Hepatocyte (in vitro differentiated cells): ENCODE measurements around the gene SLC39A13. TPM values are rescaled to one million over a fixed set of nuclear protein-coding genes. Genes with fewer than 3 reads are reported as not detected.

ENCODE experiments used
- DNase-seq: peaks from one replicate; pipeline ENCODE4 v3.0.0-alpha.2; 2016; ENCODE audit warnings: low spot score
- H2AFZ ChIP-seq: fragments of 200-600 bp; sonication (generic); 2 replicates; pipeline ENCODE4 v1.6.0; 2016; ENCODE audit warnings: antibody characterized with exemption, mild to moderate bottlenecking
- H3K27ac ChIP-seq: fragments of 200-600 bp; sonication (generic); 2 replicates; pipeline ENCODE4 v1.5.1; 2016; ENCODE audit warnings: mild to moderate bottlenecking
- H3K27me3 ChIP-seq: fragments of 200-600 bp; sonication (generic); 2 replicates; pipeline ENCODE4 v1.6.1; 2016
- H3K36me3 ChIP-seq: fragments of 200-600 bp; sonication (generic); replicated peaks from 2 replicates; pipeline ENCODE4 v1.5.1; 2016; ENCODE audit warnings: low read depth; ENCODE audit not compliant: insufficient read depth
- H3K4me1 ChIP-seq: fragments of 200-600 bp; sonication (generic); 2 replicates; pipeline ENCODE4 v1.5.1; 2016; ENCODE audit warnings: mild to moderate bottlenecking, moderate library complexity; ENCODE audit not compliant: insufficient read depth
- H3K4me2 ChIP-seq: fragments of 200-600 bp; sonication (generic); 2 replicates; pipeline ENCODE4 v1.6.0; 2016
- H3K4me3 ChIP-seq: fragments of 200-600 bp; sonication (generic); 2 replicates; pipeline ENCODE4 v1.5.1; 2016; ENCODE audit warnings: mild to moderate bottlenecking
- H3K79me2 ChIP-seq: fragments of 200-600 bp; sonication (generic); 2 replicates; pipeline ENCODE4 v1.6.0; 2017; ENCODE audit warnings: mild to moderate bottlenecking
- H3K9me2 ChIP-seq: fragments of 200-600 bp; sonication (generic); replicated peaks from 2 replicates; pipeline ENCODE4 v1.6.0; 2017; ENCODE audit warnings: mild to moderate bottlenecking; ENCODE audit not compliant: insufficient read depth
- H3K9me3 ChIP-seq: fragments of 200-600 bp; sonication (generic); 2 replicates; pipeline ENCODE4 v1.5.1; 2016; ENCODE audit warnings: low read depth, mild to moderate bottlenecking
- H4K20me1 ChIP-seq: fragments of 200-600 bp; sonication (generic); 2 replicates; pipeline ENCODE4 v1.6.0; 2016; ENCODE audit warnings: mild to moderate bottlenecking; ENCODE audit not compliant: insufficient read depth, poor library complexity, severe bottlenecking
- CTCF ChIP-seq: fragments of 200-600 bp; sonication (generic); IDR thresholded peaks from 2 replicates; pipeline ENCODE4 v1.5.1; 2016; ENCODE audit warnings: antibody characterized with exemption, mild to moderate bottlenecking; ENCODE audit not compliant: poor library complexity
- EZH2 ChIP-seq: fragments of 200-600 bp; sonication (generic); IDR thresholded peaks from 2 replicates; pipeline ENCODE4 v1.6.1; 2016; ENCODE audit warnings: antibody characterized with exemption, mild to moderate bottlenecking, borderline replicate concordance
- EZH2phosphoT487 ChIP-seq: fragments of 200-600 bp; sonication (generic); IDR thresholded peaks from one replicate; pipeline ENCODE4 v1.6.1; 2018; ENCODE audit warnings: antibody characterized with exemption, mild to moderate bottlenecking, low read depth, moderate library complexity; ENCODE audit not compliant: unreplicated experiment, severe bottlenecking
- WGBS: methylation state at CpG from one replicate; pipeline ENCODE4 v1.1.6; 2016; ENCODE audit warnings: low lambda C conversion rate; ENCODE audit errors: missing lambda C conversion rate; 5-methylcytosine and 5-hydroxymethylcytosine counted together
- polyA plus RNA-seq: library from polyadenylated mRNA; unstranded; fragments of >200 nt; fragmentation: Nextera tagmentation; extraction: Ambion mirVana; gene quantifications from 2 replicates; pipeline ENCODE4 v1.2.1, GENCODE V29; 2016
- total RNA-seq: library from RNA; depleted of rRNA; stranded (reverse); fragments of >200 nt; gene quantifications from 2 replicates; pipeline ENCODE4 v1.2.3, GENCODE V29; 2014

SLC39A13 gene
- total and polyA plus RNA-seq, 2 experiments from 2014 or later, result 72.3 to 118 TPM

DNA sequence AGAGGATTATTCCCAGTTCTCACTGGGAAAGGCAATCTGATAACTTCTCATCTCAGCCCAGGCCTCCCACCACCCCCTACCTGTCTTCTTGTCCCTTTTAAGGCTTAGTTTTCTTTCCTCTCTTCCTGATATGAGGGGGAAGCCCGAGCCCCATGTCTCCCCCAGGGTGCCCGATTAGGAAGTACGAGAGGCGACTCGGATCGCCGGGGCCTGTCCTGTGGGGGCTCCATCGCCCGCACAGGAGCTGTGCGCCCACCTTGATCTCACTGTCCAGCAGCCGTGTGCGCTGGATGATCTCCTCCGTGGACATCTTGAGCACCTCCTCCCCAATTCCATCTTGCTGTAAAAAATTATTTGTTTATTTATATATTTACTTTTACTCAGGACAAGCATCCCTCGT, 17.2 kb downstream of the SLC39A13 start:
- no peak for TF ChIP-seq EZH2
- TF ChIP-seq CTCF, result no peak
- no peak for TF ChIP-seq EZH2phosphoT487
- Histone ChIP-seq H3K9me3 (no peaks in the 10 kb centered on the region), H3K27ac (peak overlapping the region; percentile 94), H4K20me1 (no peaks in the 10 kb centered on the region), H3K9me2 (no peaks in the 10 kb centered on the region), H3K4me1 (peaks cover 9% of the 10 kb centered on the region), H3K4me2 (peak overlapping the region; percentile 95), H2AFZ (peak overlapping the region; percentile 80), H3K36me3 (no peaks in the 10 kb centered on the region), H3K79me2 (peaks cover 20% of the 10 kb centered on the region), H3K4me3 (peak overlapping the region; percentile 76), H3K27me3 (no peaks in the 10 kb centered on the region)
- no peak for DNase-seq
- WGBS, result 3% methylated on average over 14 of the region's 14 CpGs

GRCh38 chr11:47426062-47426956, 17.9 kb downstream of the SLC39A13 start, which contains the start of gene PSMC3:
Gene PSMC3 (minus strand): TSS chr11:47426439. CDS start chr11:47426279, 160 bp downstream.
- no peak for TF ChIP-seq CTCF
- TF ChIP-seq EZH2, result no peak
- TF ChIP-seq EZH2phosphoT487, result no peak
- Histone ChIP-seq H3K4me1 (peaks cover 9% of the 10 kb centered on the region), H2AFZ (peak within 1 kb of the TSS; percentile 80), H3K4me3 (peak within 1 kb of the TSS; percentile 76), H3K9me3 (no peaks in the 10 kb centered on the region), H3K9me2 (no peaks in the 10 kb centered on the region), H4K20me1 (no peaks in the 10 kb centered on the region), H3K79me2 (peaks cover 20% of the 10 kb centered on the region), H3K27ac (peak within 1 kb of the TSS; percentile 94), H3K27me3 (no peaks in the 10 kb centered on the region), H3K36me3 (no peaks in the 10 kb centered on the region), H3K4me2 (peak within 1 kb of the TSS; percentile 95)
- WGBS, result 2% methylated on average over 48 of the region's 62 CpGs
- DNase-seq, result peak; percentile 99

DNA sequence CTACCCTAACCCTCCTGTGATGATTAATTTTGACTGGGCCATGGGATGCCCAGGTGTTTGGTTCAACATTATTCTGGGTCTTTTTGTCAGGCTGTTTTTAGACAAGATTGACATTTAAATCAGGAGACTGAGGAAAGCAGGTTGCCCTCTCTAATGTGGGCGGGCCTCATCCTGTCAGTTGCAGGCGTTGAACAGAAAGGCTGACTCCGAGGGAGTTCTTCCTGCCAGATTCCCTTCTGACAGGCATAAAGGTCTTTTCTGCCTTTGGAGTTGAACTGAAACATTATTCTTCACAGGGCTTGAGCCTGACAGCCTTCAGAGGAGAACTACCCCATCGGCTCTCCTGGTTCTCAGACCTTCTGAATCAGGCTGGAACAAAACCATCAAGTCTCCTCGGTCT, 22.1 kb downstream of the SLC39A13 start:
- Histone ChIP-seq H2AFZ (no peak overlapping the region), H3K4me3 (no peak overlapping the region), H3K27ac (no peak overlapping the region), H3K9me2 (no peaks in the 10 kb centered on the region), H3K9me3 (no peaks in the 10 kb centered on the region), H3K4me2 (no peak overlapping the region), H3K36me3 (no peaks in the 10 kb centered on the region), H3K4me1 (peaks cover 1% of the 10 kb centered on the region), H3K27me3 (no peaks in the 10 kb centered on the region), H4K20me1 (no peaks in the 10 kb centered on the region), H3K79me2 (peaks cover 5% of the 10 kb centered on the region)
- TF ChIP-seq EZH2, result no peak
- no peak for TF ChIP-seq CTCF
- TF ChIP-seq EZH2phosphoT487, result no peak
- 79% methylated on average over 5 of the region's 5 CpGs for WGBS
- no peak for DNase-seq
